Rectal smooth muscle tissue (tissue), 1 donor: ENCODE results near the gene ADGRA3.

Experiments
- H3K27ac ChIP-seq: one replicate; pipeline ENCODE4 v1.7.0; 2013; ENCODE audit warnings: low read depth, low read length, inconsistent platforms
- H3K27me3 ChIP-seq: one replicate; pipeline ENCODE4 v1.7.0; 2013; ENCODE audit warnings: low read length; ENCODE audit not compliant: control insufficient read depth, insufficient read depth
- H3K36me3 ChIP-seq: one replicate; pipeline ENCODE4 v1.7.0; 2013; ENCODE audit warnings: low read length; ENCODE audit not compliant: control insufficient read depth, insufficient read depth
- H3K4me1 ChIP-seq: one replicate; pipeline ENCODE4 v1.7.0; 2013; ENCODE audit warnings: low read length; ENCODE audit not compliant: control insufficient read depth, insufficient read depth
- H3K4me3 ChIP-seq: one replicate; pipeline ENCODE4 v1.7.0; 2013; ENCODE audit warnings: low read length
- H3K9ac ChIP-seq: one replicate; pipeline ENCODE4 v1.7.0; 2013; ENCODE audit warnings: low read length

ADGRA3 gene

DNA sequence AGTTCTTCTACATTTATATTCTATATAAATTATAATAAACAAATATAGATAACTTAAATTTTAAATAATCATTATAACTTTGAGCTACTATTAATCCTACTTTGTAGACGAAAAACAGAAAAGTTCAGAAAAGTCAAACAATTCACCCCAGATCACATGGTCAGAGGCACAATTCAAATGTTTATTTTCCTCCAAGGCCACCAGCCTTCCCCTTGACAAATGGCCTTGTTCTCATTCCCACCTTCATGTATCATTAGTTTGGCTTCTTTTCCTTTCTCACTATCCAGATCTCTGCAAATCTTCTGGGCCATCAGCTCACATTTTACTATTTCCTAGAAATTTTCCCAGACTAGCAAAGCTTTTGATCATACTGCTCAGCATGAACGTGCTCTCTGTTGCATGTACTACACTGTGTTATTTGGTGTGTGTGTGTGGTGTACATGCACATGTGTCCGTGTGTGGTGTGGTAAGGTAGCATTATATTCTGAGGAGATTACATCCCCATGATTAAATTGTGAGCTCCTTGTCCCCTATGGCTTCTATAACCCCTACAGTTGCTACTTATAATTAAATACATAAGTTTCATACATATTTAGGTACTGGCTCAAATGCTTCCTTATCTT lies 61.5 kb downstream of the ADGRA3 start:
- Histone ChIP-seq H3K9ac (no peak overlapping the region), H3K27me3 (no peaks in the 10 kb centered on the region), H3K27ac (no peak overlapping the region), H3K4me1 (peaks cover 3% of the 10 kb centered on the region), H3K36me3 (peaks cover 4% of the 10 kb centered on the region), H3K4me3 (no peak overlapping the region)

DNA sequence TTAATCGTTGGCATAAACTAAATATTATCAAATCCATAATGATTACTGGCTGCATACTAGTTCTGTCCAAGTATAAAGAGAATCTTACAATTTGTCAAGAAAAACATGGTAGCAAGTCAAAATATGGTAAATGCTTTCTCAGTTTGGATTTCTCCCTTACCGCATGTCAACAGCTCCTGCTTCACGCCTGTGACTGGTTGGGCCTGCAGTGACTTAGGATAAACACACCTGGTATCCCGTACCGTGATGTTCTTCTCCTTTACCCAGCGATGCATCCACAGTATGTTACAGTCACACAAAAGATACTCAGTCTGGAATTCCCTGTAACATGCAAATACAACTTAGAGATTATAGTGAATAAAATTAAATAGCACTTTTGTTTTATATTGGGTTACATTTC lies 71.1 kb downstream of the ADGRA3 start:
- Histone ChIP-seq H3K9ac (no peak overlapping the region), H3K27ac (no peak overlapping the region), H3K4me1 (no peaks in the 10 kb centered on the region), H3K27me3 (no peaks in the 10 kb centered on the region), H3K4me3 (no peak overlapping the region), H3K36me3 (peaks cover 2% of the 10 kb centered on the region)

DNA sequence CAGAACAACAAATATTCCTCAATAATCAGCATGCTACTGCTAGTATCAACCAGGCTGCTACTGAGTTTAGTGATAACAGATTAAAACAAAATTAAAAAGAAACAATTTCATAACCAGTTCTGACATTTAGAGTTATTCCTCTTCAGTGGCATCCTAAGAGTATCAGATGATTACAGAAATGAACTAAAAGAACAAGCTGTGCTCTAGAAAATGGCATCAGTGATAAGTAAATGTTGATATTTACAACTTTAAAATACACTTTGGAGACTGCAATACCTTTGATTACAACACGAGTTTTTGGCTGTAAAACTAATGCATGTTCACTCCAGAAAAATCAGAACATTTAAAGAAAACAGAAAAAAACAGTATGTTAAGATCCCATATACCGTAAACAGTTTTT lies 72.9 kb downstream of the ADGRA3 start:
- Histone ChIP-seq H3K4me3 (no peak overlapping the region), H3K9ac (no peak overlapping the region), H3K27ac (no peak overlapping the region), H3K4me1 (no peaks in the 10 kb centered on the region), H3K36me3 (peaks cover 2% of the 10 kb centered on the region), H3K27me3 (no peaks in the 10 kb centered on the region)

- Histone ChIP-seq H3K4me1 (no peaks in the 10 kb centered on the region), H3K4me3 (no peak overlapping the region), H3K27me3 (no peaks in the 10 kb centered on the region), H3K27ac (no peak overlapping the region), H3K9ac (no peak overlapping the region), H3K36me3 (peaks cover 2% of the 10 kb centered on the region)
Observed at GRCh38 chr4:22440999-22441398, 74.9 kb downstream of the ADGRA3 start.

GRCh38 chr4:22439947-22440346 lies 75.9 kb downstream of the ADGRA3 start:
- peaks cover 2% of the 10 kb centered on the region for H3K36me3 ChIP-seq

DNA sequence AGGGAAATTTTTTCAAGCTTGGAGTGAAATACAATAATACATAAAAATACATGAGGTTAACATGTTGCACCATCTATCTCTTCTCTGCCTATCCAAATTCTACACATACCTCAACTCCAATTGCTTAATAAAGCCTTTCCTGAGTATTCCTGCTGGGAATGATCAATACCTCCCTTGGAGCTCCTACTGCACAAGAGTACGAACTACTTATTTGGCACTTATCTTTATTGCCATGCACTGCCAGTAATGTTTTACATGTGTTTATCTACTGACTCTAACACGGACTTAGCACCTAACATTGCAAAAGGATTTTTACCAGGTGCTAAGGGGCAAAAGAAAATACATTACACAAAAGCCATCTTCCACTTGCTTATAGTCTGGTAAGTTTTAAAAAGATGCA lies 80.2 kb downstream of the ADGRA3 start:
- H3K27me3 ChIP-seq, result no peaks in the 10 kb centered on the region
- H3K4me3 ChIP-seq, result no peak overlapping the region
- H3K4me1 ChIP-seq, result no peaks in the 10 kb centered on the region
- H3K36me3 ChIP-seq, result no peaks in the 10 kb centered on the region
- H3K9ac ChIP-seq, result no peak overlapping the region
- no peak overlapping the region for H3K27ac ChIP-seq

More at GRCh38 chr4:22439947-22440346, 75.9 kb downstream of the ADGRA3 start:
- H3K4me1 ChIP-seq, result no peaks in the 10 kb centered on the region
- no peak overlapping the region for H3K27ac ChIP-seq
- H3K9ac ChIP-seq, result no peak overlapping the region
- H3K4me3 ChIP-seq, result no peak overlapping the region
- H3K27me3 ChIP-seq, result no peaks in the 10 kb centered on the region

DNA sequence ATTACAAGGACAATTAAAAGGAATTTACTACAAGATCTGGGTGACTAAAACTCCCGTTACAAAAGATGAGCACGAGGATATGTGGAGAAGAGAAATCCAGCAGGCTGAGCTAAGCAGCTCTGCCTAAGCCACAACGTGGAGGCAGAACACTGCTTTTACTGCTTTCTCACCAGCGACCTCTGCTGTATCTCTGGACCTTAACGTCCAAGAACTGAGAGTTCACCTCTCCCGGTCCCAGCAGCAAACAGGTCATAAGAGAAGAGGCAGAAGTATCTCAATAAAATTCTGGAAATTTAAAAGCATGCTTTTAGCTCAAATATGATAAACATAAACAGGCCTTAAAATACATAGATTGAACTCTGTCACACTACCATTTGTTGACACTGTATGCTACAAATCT lies 81.0 kb downstream of the ADGRA3 start:
- Histone ChIP-seq H3K4me1 (no peaks in the 10 kb centered on the region), H3K36me3 (no peaks in the 10 kb centered on the region), H3K4me3 (no peak overlapping the region), H3K27ac (no peak overlapping the region), H3K9ac (no peak overlapping the region), H3K27me3 (no peaks in the 10 kb centered on the region)

DNA sequence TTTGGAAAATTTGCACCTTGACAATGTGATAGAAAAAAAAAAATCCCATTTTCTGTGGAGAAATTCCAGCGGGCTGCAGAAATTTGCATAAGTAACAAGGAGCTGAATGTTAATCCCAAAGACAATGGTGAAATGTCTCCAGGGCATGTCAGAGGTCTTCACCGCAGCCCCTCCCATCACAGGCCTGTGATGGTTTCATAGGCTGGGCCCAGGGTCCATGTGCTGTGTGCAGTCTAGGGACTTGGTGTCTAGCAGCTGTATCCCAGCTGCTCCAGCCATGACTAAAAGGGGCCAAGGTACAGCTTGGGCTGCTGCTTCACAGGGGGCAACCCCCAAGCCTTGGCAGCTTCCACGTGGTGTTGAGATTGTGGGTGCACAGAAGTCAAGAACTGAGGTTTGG lies 85.2 kb downstream of the ADGRA3 start:
- no peak overlapping the region for H3K27ac ChIP-seq
- H3K4me3 ChIP-seq, result no peak overlapping the region
- H3K9ac ChIP-seq, result no peak overlapping the region
- H3K4me1 ChIP-seq, result no peaks in the 10 kb centered on the region
- H3K27me3 ChIP-seq, result no peaks in the 10 kb centered on the region
- H3K36me3 ChIP-seq, result no peaks in the 10 kb centered on the region

GRCh38 chr4:22428441-22428840 lies 87.4 kb downstream of the ADGRA3 start:
- H3K4me1 ChIP-seq, result no peaks in the 10 kb centered on the region
- no peak overlapping the region for H3K27ac ChIP-seq
- peaks cover 4% of the 10 kb centered on the region for H3K36me3 ChIP-seq
- no peak overlapping the region for H3K9ac ChIP-seq
- H3K4me3 ChIP-seq, result no peak overlapping the region
- H3K27me3 ChIP-seq, result no peaks in the 10 kb centered on the region

DNA sequence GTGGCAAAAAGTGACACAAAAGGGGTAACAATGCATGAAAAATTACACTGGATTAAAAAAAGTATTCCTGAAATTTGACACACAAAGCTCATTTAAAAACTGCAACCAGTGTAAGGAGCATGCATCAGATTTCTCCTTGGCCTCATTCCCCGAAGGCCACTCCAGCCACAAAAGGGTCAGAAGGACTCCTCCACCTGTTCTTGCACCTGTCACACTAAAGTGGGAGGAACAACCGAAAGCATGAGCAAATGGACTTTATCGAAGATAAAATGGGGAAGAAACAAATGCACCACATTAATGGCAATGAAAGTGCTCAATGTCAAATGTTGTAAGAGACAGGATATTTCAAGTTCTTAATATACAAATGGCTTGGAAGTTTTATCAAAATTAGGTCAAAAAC lies 88.2 kb downstream of the ADGRA3 start:
- no peaks in the 10 kb centered on the region for H3K4me1 ChIP-seq
- no peak overlapping the region for H3K9ac ChIP-seq
- peaks cover 4% of the 10 kb centered on the region for H3K36me3 ChIP-seq
- no peak overlapping the region for H3K27ac ChIP-seq
- no peaks in the 10 kb centered on the region for H3K27me3 ChIP-seq
- H3K4me3 ChIP-seq, result no peak overlapping the region

- no peak overlapping the region for H3K9ac ChIP-seq
- H3K36me3 ChIP-seq, result peaks cover 6% of the 10 kb centered on the region
- H3K4me1 ChIP-seq, result no peaks in the 10 kb centered on the region
- H3K4me3 ChIP-seq, result no peak overlapping the region
- no peaks in the 10 kb centered on the region for H3K27me3 ChIP-seq
- H3K27ac ChIP-seq, result no peak overlapping the region
Observed at GRCh38 chr4:22420291-22420690, 95.6 kb downstream of the ADGRA3 start.

GRCh38 chr4:22417408-22417807 lies 98.5 kb downstream of the ADGRA3 start:
- no peaks in the 10 kb centered on the region for H3K27me3 ChIP-seq
- H3K4me1 ChIP-seq, result no peaks in the 10 kb centered on the region
- no peak overlapping the region for H3K9ac ChIP-seq
- no peak overlapping the region for H3K4me3 ChIP-seq
- H3K27ac ChIP-seq, result no peak overlapping the region
- peaks cover 2% of the 10 kb centered on the region for H3K36me3 ChIP-seq

DNA sequence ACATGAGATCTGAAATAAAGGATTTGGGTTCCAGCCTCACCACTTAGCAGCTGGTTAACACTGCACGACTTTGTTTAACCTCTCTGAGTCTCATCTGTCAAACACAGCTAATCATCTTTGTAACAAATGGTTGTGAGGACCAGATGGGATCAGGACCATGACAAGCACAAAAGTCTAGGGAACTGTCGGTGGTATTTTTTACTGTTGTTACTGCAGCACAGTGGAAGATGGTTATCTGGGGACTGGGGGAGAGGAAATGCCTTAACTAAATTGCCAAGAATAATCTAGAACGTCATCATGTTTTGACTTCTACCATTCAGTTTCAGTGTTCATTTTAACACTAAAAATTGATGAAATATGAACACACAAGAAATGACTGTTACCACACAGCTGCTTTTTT lies 99.5 kb downstream of the ADGRA3 start:
- Histone ChIP-seq H3K36me3 (peaks cover 2% of the 10 kb centered on the region), H3K4me3 (no peak overlapping the region), H3K9ac (no peak overlapping the region), H3K4me1 (no peaks in the 10 kb centered on the region), H3K27ac (no peak overlapping the region), H3K27me3 (no peaks in the 10 kb centered on the region)
